ENCODE results near the gene POLR2J.

POLR2J gene

DNA sequence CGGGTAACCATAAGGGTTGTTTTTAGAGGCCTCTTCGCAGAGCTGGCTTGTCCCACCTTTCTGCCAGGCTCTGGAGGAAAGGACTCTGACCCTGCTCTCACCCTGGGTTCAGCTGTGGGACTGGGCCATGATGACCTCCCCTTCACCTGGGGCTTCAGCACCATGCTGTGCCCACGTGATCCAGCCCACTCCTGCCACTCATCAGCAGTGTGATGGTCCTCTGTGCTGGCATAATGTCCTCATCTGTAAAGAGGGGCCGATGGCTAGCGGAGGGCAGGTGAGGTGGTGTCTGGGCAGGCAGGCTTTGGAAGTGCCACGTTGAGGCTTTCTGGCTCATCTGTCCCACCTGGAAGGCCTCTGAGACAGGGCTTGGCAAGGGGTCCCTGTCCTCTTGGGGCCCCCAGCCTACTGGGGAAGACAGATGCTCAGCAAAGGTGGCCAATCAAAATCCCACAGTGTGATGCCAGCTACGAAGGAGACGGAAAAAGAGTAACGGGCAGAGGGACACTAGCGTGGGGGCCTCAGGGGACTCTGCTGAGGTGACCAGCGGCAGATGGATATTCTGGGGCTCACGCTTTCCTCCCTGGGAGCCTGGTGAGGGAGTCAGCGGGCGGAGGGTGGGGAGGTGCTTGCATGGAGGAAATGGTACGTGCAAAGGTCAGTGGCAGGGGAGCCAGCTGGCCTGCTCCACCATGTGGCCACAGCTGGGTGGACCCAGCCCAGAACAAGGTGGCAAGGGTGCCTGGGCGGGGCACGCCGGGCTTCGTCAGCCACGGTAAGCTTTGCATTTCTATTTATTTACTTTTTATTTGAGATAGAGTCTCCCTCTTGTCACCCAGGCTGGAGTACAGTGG, 8.5 kb downstream of the POLR2J start:
- H3K4me1 ChIP-seq (ENCODE audit: control insufficient read depth, low read depth, low read length), result no peaks in the 10 kb centered on the region
- H3K4me3 ChIP-seq (ENCODE audit: low read length), result no peak overlapping the region
- no peak overlapping the region for H3K27ac ChIP-seq (ENCODE audit: low read length)
- H3K36me3 ChIP-seq (ENCODE audit: control insufficient read depth, low read depth, low read length), result peaks cover 14% of the 10 kb centered on the region
- no peak overlapping the region for H3K9ac ChIP-seq (ENCODE audit: low read length)
- H3K27me3 ChIP-seq (ENCODE audit: control insufficient read depth, insufficient read depth, low read length), result no peaks in the 10 kb centered on the region
- no peaks in the 10 kb centered on the region for H3K9me3 ChIP-seq (ENCODE audit: control insufficient read depth, low read depth, low read length)

GRCh38 chr7:102469351-102469971, 9.3 kb downstream of the POLR2J start:
- Histone ChIP-seq H3K36me3 (ENCODE audit: control insufficient read depth, low read depth, low read length) (peaks cover 14% of the 10 kb centered on the region), H3K9me3 (ENCODE audit: control insufficient read depth, low read depth, low read length) (no peaks in the 10 kb centered on the region), H3K27me3 (ENCODE audit: control insufficient read depth, insufficient read depth, low read length) (no peaks in the 10 kb centered on the region), H3K27ac (ENCODE audit: low read length) (no peak overlapping the region), H3K9ac (ENCODE audit: low read length) (no peak overlapping the region), H3K4me1 (ENCODE audit: control insufficient read depth, low read depth, low read length) (no peaks in the 10 kb centered on the region), H3K4me3 (ENCODE audit: low read length) (no peak overlapping the region)

- no peak overlapping the region for H3K9ac ChIP-seq (ENCODE audit: low read length)
- H3K36me3 ChIP-seq (ENCODE audit: control insufficient read depth, low read depth, low read length), result peaks cover 14% of the 10 kb centered on the region
- H3K4me1 ChIP-seq (ENCODE audit: control insufficient read depth, low read depth, low read length), result no peaks in the 10 kb centered on the region
- no peaks in the 10 kb centered on the region for H3K9me3 ChIP-seq (ENCODE audit: control insufficient read depth, low read depth, low read length)
- H3K27ac ChIP-seq (ENCODE audit: low read length), result no peak overlapping the region
- H3K27me3 ChIP-seq (ENCODE audit: control insufficient read depth, insufficient read depth, low read length), result no peaks in the 10 kb centered on the region
- no peak overlapping the region for H3K4me3 ChIP-seq (ENCODE audit: low read length)
Observed at GRCh38 chr7:102468478-102469350, 10.0 kb downstream of the POLR2J start.

DNA sequence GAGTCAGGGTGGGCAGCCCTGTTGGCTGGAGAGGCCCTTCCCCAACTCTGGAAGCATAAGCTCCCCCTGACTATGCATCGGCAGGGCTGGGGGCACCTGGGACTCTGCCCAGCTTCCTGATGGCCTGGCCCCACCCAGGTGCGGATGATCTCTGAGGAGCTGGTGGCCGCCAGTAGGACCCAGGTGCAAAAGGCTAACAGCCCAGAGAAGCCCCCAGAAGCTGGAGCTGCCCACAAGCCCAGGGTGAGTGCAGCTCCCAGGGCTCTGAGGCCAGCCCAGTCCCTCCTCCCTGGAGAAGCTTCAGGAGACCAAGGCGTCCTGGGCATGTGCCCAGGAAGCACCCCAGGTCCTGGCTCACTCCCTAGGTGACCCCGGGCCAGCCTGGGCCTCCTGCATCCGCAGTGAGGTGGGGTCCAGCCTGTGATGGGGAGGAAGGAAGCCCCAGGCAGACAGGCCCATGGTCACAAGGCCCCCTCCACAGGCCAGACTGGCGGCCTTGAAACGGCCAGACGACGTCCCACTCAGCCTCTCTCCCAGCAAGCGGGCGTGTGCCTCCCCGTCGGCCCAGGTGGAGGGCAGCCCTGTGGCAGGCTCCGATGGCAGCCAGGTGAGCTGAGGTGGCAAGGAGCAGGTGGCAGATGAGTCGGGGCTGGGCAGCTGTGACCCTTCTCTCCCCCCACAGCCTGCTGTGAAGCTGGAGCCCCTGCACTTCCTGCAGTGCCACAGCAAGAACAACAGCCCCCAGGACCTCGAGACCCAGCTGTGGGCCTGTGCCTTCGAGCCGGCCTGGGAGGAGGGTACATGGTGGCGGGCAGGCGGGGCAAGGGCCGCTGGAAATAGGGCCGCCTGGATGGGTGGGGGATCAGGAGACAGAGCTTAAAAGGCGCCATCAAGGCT, 10.9 kb downstream of the POLR2J start:
- H3K36me3 ChIP-seq (ENCODE audit: control insufficient read depth, low read depth, low read length), result peaks cover 10% of the 10 kb centered on the region
- H3K27ac ChIP-seq (ENCODE audit: low read length), result no peak overlapping the region
- no peak overlapping the region for H3K4me3 ChIP-seq (ENCODE audit: low read length)
- H3K27me3 ChIP-seq (ENCODE audit: control insufficient read depth, insufficient read depth, low read length), result no peaks in the 10 kb centered on the region
- H3K9me3 ChIP-seq (ENCODE audit: control insufficient read depth, low read depth, low read length), result no peaks in the 10 kb centered on the region
- H3K9ac ChIP-seq (ENCODE audit: low read length), result no peak overlapping the region
- H3K4me1 ChIP-seq (ENCODE audit: control insufficient read depth, low read depth, low read length), result no peaks in the 10 kb centered on the region

GRCh38 chr7:102466097-102466496, 12.6 kb downstream of the POLR2J start:
- Histone ChIP-seq H3K4me3 (ENCODE audit: low read length) (peak overlapping the region; percentile 99), H3K9me3 (ENCODE audit: control insufficient read depth, low read depth, low read length) (no peaks in the 10 kb centered on the region), H3K9ac (ENCODE audit: low read length) (no peak overlapping the region), H3K4me1 (ENCODE audit: control insufficient read depth, low read depth, low read length) (no peaks in the 10 kb centered on the region), H3K36me3 (ENCODE audit: control insufficient read depth, low read depth, low read length) (no peaks in the 10 kb centered on the region), H3K27me3 (ENCODE audit: control insufficient read depth, insufficient read depth, low read length) (no peaks in the 10 kb centered on the region), H3K27ac (ENCODE audit: low read length) (no peak overlapping the region)

- Histone ChIP-seq H3K36me3 (ENCODE audit: control insufficient read depth, low read depth, low read length) (no peaks in the 10 kb centered on the region), H3K9me3 (ENCODE audit: control insufficient read depth, low read depth, low read length) (no peaks in the 10 kb centered on the region), H3K27ac (ENCODE audit: low read length) (peak within 1 kb of the TSS; percentile 57), H3K4me3 (ENCODE audit: low read length) (peak within 1 kb of the TSS; percentile 99), H3K9ac (ENCODE audit: low read length) (peak within 1 kb of the TSS; percentile 91), H3K27me3 (ENCODE audit: control insufficient read depth, insufficient read depth, low read length) (no peaks in the 10 kb centered on the region), H3K4me1 (ENCODE audit: control insufficient read depth, low read depth, low read length) (no peaks in the 10 kb centered on the region)
Observed at GRCh38 chr7:102464577-102465280, 14.0 kb downstream of the POLR2J start, which contains the start of the genes ALKBH4 and LRWD1. ALKBH4 (minus strand) TSS chr7:102464863; CDS start chr7:102464836, 27 bp downstream. LRWD1 (plus strand) TSS chr7:102464984; CDS start chr7:102465081, 97 bp downstream.

DNA sequence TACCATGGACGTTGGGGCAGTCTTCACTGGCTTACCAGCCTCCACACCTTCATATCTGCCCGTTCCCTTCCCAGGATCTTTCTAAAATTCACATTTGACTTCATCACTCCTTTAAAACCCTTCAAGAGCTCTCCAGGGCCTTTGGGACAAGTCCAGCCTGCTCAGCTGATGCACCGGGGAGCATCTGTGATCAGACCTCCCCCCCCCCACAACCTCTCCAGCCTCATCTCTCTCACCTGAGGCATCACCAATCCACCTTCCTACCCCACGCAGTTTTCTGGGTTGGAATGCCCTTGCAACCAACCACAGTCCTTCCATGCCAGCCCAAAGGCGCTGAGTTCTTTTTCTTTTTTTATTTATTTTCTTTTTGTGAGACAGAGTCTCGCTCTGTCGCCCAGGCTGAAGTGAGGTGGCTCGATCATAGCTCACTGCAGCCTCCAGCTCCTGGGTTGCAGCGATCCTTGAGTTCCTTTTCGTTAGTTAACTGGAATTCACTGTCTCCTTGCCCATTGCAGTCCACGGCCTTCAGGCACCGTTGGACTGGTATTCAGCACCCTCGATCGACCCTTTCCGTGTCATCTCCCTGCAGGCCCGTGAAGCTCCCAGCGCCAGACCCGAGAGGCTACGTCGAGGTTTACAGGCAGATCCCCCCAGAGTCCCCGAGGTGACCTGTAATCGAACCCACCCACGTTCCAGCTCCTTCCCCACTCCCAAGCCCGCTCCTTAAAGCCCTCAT, 14.7 kb downstream of the POLR2J start:
- peak overlapping the region; percentile 57 for H3K27ac ChIP-seq (ENCODE audit: low read length)
- H3K27me3 ChIP-seq (ENCODE audit: control insufficient read depth, insufficient read depth, low read length), result no peaks in the 10 kb centered on the region
- H3K9me3 ChIP-seq (ENCODE audit: control insufficient read depth, low read depth, low read length), result no peaks in the 10 kb centered on the region
- H3K4me1 ChIP-seq (ENCODE audit: control insufficient read depth, low read depth, low read length), result no peaks in the 10 kb centered on the region
- peak overlapping the region; percentile 99 for H3K4me3 ChIP-seq (ENCODE audit: low read length)
- H3K36me3 ChIP-seq (ENCODE audit: control insufficient read depth, low read depth, low read length), result peaks cover 3% of the 10 kb centered on the region
- H3K9ac ChIP-seq (ENCODE audit: low read length), result peak overlapping the region; percentile 91

DNA sequence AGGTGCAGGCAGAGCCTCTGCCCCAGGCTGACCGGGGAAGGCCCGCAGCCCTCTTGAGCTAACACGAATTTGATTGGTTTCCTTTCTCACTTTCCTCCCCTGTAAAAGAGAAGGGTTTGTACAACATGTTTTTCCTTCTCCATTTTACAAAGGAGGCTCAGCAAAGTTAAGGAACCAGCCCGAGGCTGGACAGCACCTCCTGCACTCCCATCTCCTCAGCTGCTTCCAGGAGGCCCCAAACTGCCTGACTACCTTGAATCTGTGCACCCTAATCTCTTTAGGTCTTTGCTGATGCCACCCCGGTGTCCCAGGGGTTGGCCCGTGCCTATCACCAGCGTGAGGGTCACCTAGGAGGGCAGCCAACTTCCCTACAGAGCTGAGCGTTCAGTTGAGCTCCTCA, 18.3 kb downstream of the POLR2J start:
- no peaks in the 10 kb centered on the region for H3K9me3 ChIP-seq (ENCODE audit: control insufficient read depth, low read depth, low read length)
- H3K27ac ChIP-seq (ENCODE audit: low read length), result no peak overlapping the region

DNA sequence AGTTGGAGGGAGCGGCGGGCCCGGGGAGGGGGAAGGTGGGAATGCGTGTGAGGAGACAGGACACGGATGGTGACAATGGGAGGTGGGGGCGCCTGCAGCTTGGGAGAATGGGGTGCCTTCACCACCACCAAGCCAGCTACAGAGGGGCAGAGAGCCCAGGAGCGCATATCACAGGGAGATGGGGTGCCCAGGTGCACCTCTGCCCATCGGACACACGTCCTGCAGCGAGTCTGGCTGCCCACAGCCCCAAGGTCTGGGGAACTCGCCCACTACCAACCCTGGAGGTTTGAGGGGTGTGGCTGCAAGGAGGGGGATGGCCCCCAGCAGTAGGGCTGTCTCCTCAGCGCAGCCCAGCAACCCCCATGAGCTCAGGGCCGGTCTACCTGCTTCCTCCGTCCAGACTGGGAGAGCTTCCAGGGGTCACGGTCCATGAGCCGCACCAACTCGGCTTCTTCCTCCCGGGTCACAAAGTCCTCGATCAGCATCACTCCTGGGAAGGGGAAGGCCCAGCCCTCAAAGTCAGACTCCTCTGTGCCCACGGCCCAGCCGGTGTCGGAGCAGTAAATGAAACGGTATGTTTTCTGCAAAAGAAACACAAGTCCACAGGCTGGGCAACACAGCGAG, 19.4 kb downstream of the POLR2J start:
- H3K36me3 ChIP-seq (ENCODE audit: control insufficient read depth, low read depth, low read length), result peaks cover 17% of the 10 kb centered on the region
- no peaks in the 10 kb centered on the region for H3K4me1 ChIP-seq (ENCODE audit: control insufficient read depth, low read depth, low read length)
- H3K9ac ChIP-seq (ENCODE audit: low read length), result no peak overlapping the region
- no peaks in the 10 kb centered on the region for H3K9me3 ChIP-seq (ENCODE audit: control insufficient read depth, low read depth, low read length)
- H3K4me3 ChIP-seq (ENCODE audit: low read length), result no peak overlapping the region
- no peak overlapping the region for H3K27ac ChIP-seq (ENCODE audit: low read length)
- no peaks in the 10 kb centered on the region for H3K27me3 ChIP-seq (ENCODE audit: control insufficient read depth, insufficient read depth, low read length)

More for the DNA sequence above, 18.3 kb downstream of the POLR2J start:
- no peaks in the 10 kb centered on the region for H3K4me1 ChIP-seq (ENCODE audit: control insufficient read depth, low read depth, low read length)
- H3K9ac ChIP-seq (ENCODE audit: low read length), result no peak overlapping the region
- H3K36me3 ChIP-seq (ENCODE audit: control insufficient read depth, low read depth, low read length), result peaks cover 17% of the 10 kb centered on the region
- no peak overlapping the region for H3K4me3 ChIP-seq (ENCODE audit: low read length)
- H3K27me3 ChIP-seq (ENCODE audit: control insufficient read depth, insufficient read depth, low read length), result no peaks in the 10 kb centered on the region

All from iPS-18a (cell line).